BJ (cell line): ENCODE data around the gene CHCHD6. TPM values are rescaled to one million over a fixed set of nuclear protein-coding genes. Genes with fewer than 3 reads are reported as not detected.

Experiments used
- CTCF ChIA-PET: fragments of 350-600 bp; formaldehyde crosslinking; extraction: SDS; loops from one replicate; lab custom pipeline; 2021; ENCODE audit warnings: antibody characterized with exemption, inconsistent platforms; lab: Yijun Ruan, JAX
- POLR2A ChIA-PET: fragments of 300-600 bp; sonication (Branson Sonifier 250); formaldehyde crosslinking; extraction: SDS; loops from one replicate; lab custom pipeline; 2021; ENCODE audit warnings: antibody characterized with exemption; lab: Charles Lee
- DNase-seq: peaks from one replicate; pipeline ENCODE4 v3.0.0-alpha.2; 2011; ENCODE audit warnings: low read depth
- H3K27me3 ChIP-seq: 2 replicates; pipeline ENCODE4 v1.6.0; 2011; ENCODE audit warnings: low read length; ENCODE audit not compliant: control insufficient read depth, insufficient read depth
- H3K36me3 ChIP-seq: 2 replicates; pipeline ENCODE4 v1.5.1; 2011; ENCODE audit warnings: low read length; ENCODE audit not compliant: control insufficient read depth, insufficient read depth
- H3K4me3 ChIP-seq: 2 replicates; pipeline ENCODE4 v1.5.1; 2011; ENCODE audit warnings: low read depth, mild to moderate bottlenecking, control low read depth, low read length
- CTCF ChIP-seq: IDR thresholded peaks from 2 replicates; pipeline ENCODE4 v1.5.1; 2011; ENCODE audit warnings: low read depth, mild to moderate bottlenecking, control low read depth, inconsistent platforms, low read length, moderate library complexity; ENCODE audit not compliant: insufficient read depth
- polyA plus RNA-seq: library from polyadenylated mRNA; depleted of rRNA; stranded (reverse); fragments of >200 nt; gene quantifications from 2 replicates; pipeline ENCODE4 v1.2.3, GENCODE V29; 2011

Gene CHCHD6
- polyA plus RNA-seq, 1 experiment: 23.7 TPM

- POLR2A ChIA-PET: no interaction called here
- no peaks in the 10 kb centered on the region for H3K27me3 ChIP-seq
- no peaks in the 10 kb centered on the region for H3K36me3 ChIP-seq
- CTCF ChIA-PET: interaction anchor here (1.0 to 1.4 kb wide), 3 partner anchors 11 to 14 kb away, joined by 3 to 4 read pairs (median 3); no protein-coding TSS in a partner anchor
- DNase-seq: no peak
- H3K4me3 ChIP-seq: no peak overlapping the region
- no peak for TF ChIP-seq CTCF
Measured at GRCh38 chr3:126935756-126936509, 231.9 kb downstream of the CHCHD6 start.

GRCh38 chr3:126936853-126937425 is 232.9 kb downstream of the CHCHD6 start:
- TF ChIP-seq CTCF: no peak
- Histone ChIP-seq H3K36me3 (no peaks in the 10 kb centered on the region), H3K4me3 (no peak overlapping the region), H3K27me3 (no peaks in the 10 kb centered on the region)
- ChIA-PET POLR2A (no interaction called here), CTCF (interaction anchor here (1.4 to 2.4 kb wide), 2 partner anchors 10 to 24 kb away, joined by 4 to 7 read pairs; no protein-coding TSS in a partner anchor)
- DNase-seq: no peak

- no peak overlapping the region for H3K4me3 ChIP-seq
- H3K36me3 ChIP-seq: no peaks in the 10 kb centered on the region
- no peak for TF ChIP-seq CTCF
- H3K27me3 ChIP-seq: no peaks in the 10 kb centered on the region
- CTCF ChIA-PET: interaction anchor here (1.1 to 2.4 kb wide), 3 partner anchors 9 to 26 kb away, joined by 3 to 10 read pairs (median 7); no protein-coding TSS in a partner anchor
- POLR2A ChIA-PET: no interaction called here
- DNase-seq: no peak
Measured at GRCh38 chr3:126937533-126937932, 233.5 kb downstream of the CHCHD6 start.

GRCh38 chr3:126937973-126938372 is 233.9 kb downstream of the CHCHD6 start:
- Histone ChIP-seq H3K36me3 (no peaks in the 10 kb centered on the region), H3K27me3 (no peaks in the 10 kb centered on the region), H3K4me3 (no peak overlapping the region)
- ChIA-PET POLR2A (no interaction called here), CTCF (interaction anchor here (1.1 to 2.4 kb wide), 3 partner anchors 10 to 27 kb away, joined by 3 to 10 read pairs (median 7); no protein-coding TSS in a partner anchor)
- TF ChIP-seq CTCF: no peak
- no peak for DNase-seq
